ENCODE data around the gene SYT9. TPM values are rescaled to one million over a fixed set of nuclear protein-coding genes. Genes with fewer than 3 reads are reported as not detected.

SYT9 gene
- total RNA-seq, 1 donor from 2014 or later = 5.3 TPM

GRCh38 chr11:7311903-7312302 lies 60.2 kb downstream of the SYT9 start:
- Histone ChIP-seq H3K9ac (no peak overlapping the region), H3K4me3 (no peak overlapping the region), H3K4me2 (no peak overlapping the region), H3K4me1 (peaks cover 12% of the 10 kb centered on the region), H4K20me1 (ENCODE audit: low read depth) (no peaks in the 10 kb centered on the region), H3K9me3 (ENCODE audit: low read depth) (no peaks in the 10 kb centered on the region), H3K36me3 (no peaks in the 10 kb centered on the region), H3K27me3 (no peaks in the 10 kb centered on the region), H3K27ac (no peak overlapping the region), H3K79me2 (ENCODE audit: low read depth) (no peaks in the 10 kb centered on the region), H2AFZ (replicated peaks) (no peak overlapping the region), H3F3A (ENCODE audit: low read depth) (no peaks in the 10 kb centered on the region)
- H3K36me3 Mint-ChIP-seq = no peaks in the 10 kb centered on the region
- no peak for DNase-seq (ENCODE audit: low spot score)
- H3K9me3 Mint-ChIP-seq = no peaks in the 10 kb centered on the region
- no peak overlapping the region for H3K27ac Mint-ChIP-seq
- peaks cover 2% of the 10 kb centered on the region for H3K27me3 Mint-ChIP-seq (ENCODE audit: insufficient read depth, low read depth)
- no peaks in the 10 kb centered on the region for H3K4me1 Mint-ChIP-seq
- no peak overlapping the region for H3K4me3 Mint-ChIP-seq
- TF ChIP-seq EZH2phosphoT487 (IDR thresholded peaks at IDR 0.05) = no peak
- no peak for TF ChIP-seq EZH2 (IDR thresholded peaks at IDR 0.05)

GRCh38 chr11:7314811-7315604 lies 63.3 kb downstream of the SYT9 start:
- no peak overlapping the region for H2AFZ ChIP-seq (replicated peaks)
- no peaks in the 10 kb centered on the region for H3K27me3 ChIP-seq
- H3K4me1 ChIP-seq = peaks cover 27% of the 10 kb centered on the region
- no peak overlapping the region for H3K4me3 ChIP-seq
- no peaks in the 10 kb centered on the region for H3K9me3 ChIP-seq (ENCODE audit: low read depth)
- Mint-ChIP-seq H3K4me1 (no peaks in the 10 kb centered on the region), H3K36me3 (no peaks in the 10 kb centered on the region), H3K27ac (no peak overlapping the region), H3K27me3 (ENCODE audit: insufficient read depth, low read depth) (peaks cover 2% of the 10 kb centered on the region), H3K9me3 (no peaks in the 10 kb centered on the region), H3K4me3 (no peak overlapping the region)
- peak; percentile 35 for DNase-seq (ENCODE audit: low spot score)
- no peaks in the 10 kb centered on the region for H3K36me3 ChIP-seq
- H3F3A ChIP-seq (ENCODE audit: low read depth) = no peaks in the 10 kb centered on the region
- no peak overlapping the region for H3K27ac ChIP-seq
- peak overlapping the region; percentile 33 for H3K4me2 ChIP-seq
- H3K79me2 ChIP-seq (ENCODE audit: low read depth) = no peaks in the 10 kb centered on the region
- TF ChIP-seq CTCF (IDR thresholded peaks at IDR 0.05) (no peak), EZH2phosphoT487 (IDR thresholded peaks at IDR 0.05) (no peak), EZH2 (IDR thresholded peaks at IDR 0.05) (no peak)
- no peaks in the 10 kb centered on the region for H4K20me1 ChIP-seq (ENCODE audit: low read depth)
- H3K9ac ChIP-seq = no peak overlapping the region

- no peaks in the 10 kb centered on the region for H3K27me3 Mint-ChIP-seq (ENCODE audit: insufficient read depth, low read depth)
- no peaks in the 10 kb centered on the region for H3K9me3 Mint-ChIP-seq
Measured at GRCh38 chr11:7319501-7319900, 67.8 kb downstream of the SYT9 start.

GRCh38 chr11:7320306-7320705 lies 68.6 kb downstream of the SYT9 start:
- H4K20me1 ChIP-seq (ENCODE audit: low read depth) = no peaks in the 10 kb centered on the region
- Mint-ChIP-seq H3K4me1 (no peaks in the 10 kb centered on the region), H3K9me3 (no peaks in the 10 kb centered on the region), H3K27me3 (ENCODE audit: insufficient read depth, low read depth) (no peaks in the 10 kb centered on the region), H3K27ac (no peak overlapping the region), H3K36me3 (no peaks in the 10 kb centered on the region), H3K4me3 (no peak overlapping the region)
- H3K27ac ChIP-seq = no peak overlapping the region
- H3K4me3 ChIP-seq = no peak overlapping the region
- no peaks in the 10 kb centered on the region for H3F3A ChIP-seq (ENCODE audit: low read depth)
- H3K9ac ChIP-seq = no peak overlapping the region
- H2AFZ ChIP-seq (replicated peaks) = no peak overlapping the region
- no peak for TF ChIP-seq EZH2phosphoT487 (IDR thresholded peaks at IDR 0.05)
- TF ChIP-seq CTCF (IDR thresholded peaks at IDR 0.05) = no peak
- no peak for TF ChIP-seq EZH2 (IDR thresholded peaks at IDR 0.05)
- H3K27me3 ChIP-seq = no peaks in the 10 kb centered on the region
- peaks cover 20% of the 10 kb centered on the region for H3K4me1 ChIP-seq
- DNase-seq (ENCODE audit: low spot score) = no peak
- H3K9me3 ChIP-seq (ENCODE audit: low read depth) = no peaks in the 10 kb centered on the region
- H3K4me2 ChIP-seq = no peak overlapping the region
- no peaks in the 10 kb centered on the region for H3K79me2 ChIP-seq (ENCODE audit: low read depth)
- H3K36me3 ChIP-seq = no peaks in the 10 kb centered on the region

More at GRCh38 chr11:7319501-7319900, 67.8 kb downstream of the SYT9 start:
- Histone ChIP-seq H3K4me3 (no peak overlapping the region), H4K20me1 (ENCODE audit: low read depth) (no peaks in the 10 kb centered on the region), H2AFZ (replicated peaks) (no peak overlapping the region), H3K27me3 (no peaks in the 10 kb centered on the region), H3K9me3 (ENCODE audit: low read depth) (no peaks in the 10 kb centered on the region), H3K4me2 (peak overlapping the region; percentile 42), H3K79me2 (ENCODE audit: low read depth) (no peaks in the 10 kb centered on the region), H3K9ac (no peak overlapping the region), H3K4me1 (peaks cover 28% of the 10 kb centered on the region), H3F3A (ENCODE audit: low read depth) (no peaks in the 10 kb centered on the region), H3K36me3 (no peaks in the 10 kb centered on the region), H3K27ac (no peak overlapping the region)
- Mint-ChIP-seq H3K36me3 (no peaks in the 10 kb centered on the region), H3K27ac (no peak overlapping the region), H3K4me3 (no peak overlapping the region), H3K4me1 (no peaks in the 10 kb centered on the region)
- TF ChIP-seq EZH2 (IDR thresholded peaks at IDR 0.05) = no peak
- no peak for DNase-seq (ENCODE audit: low spot score)
